Measurements from ENCODE around the gene RPL23.

- no peak for TF ChIP-seq ZFX (IDR thresholded peaks at IDR 0.05)
- no peak for TF ChIP-seq CTCF (conservative IDR thresholded peaks at IDR 0.05)
These were observed 20.3 kb upstream of the RPL23 start for GRCh38 chr17:38873640-38874380.

Measured in C4-2B (cell line).